Heart left ventricle (tissue), 13 donors: Measurements from ENCODE around the gene ANGPTL5.

ENCODE experiments used
- CTCF ChIP-seq, 12 donors: fragments of 200-600 bp; sonication (generic) in 4 of 12; IDR thresholded peaks; one replicate each; pipeline versions ENCODE4 v1.5.0 to v1.8.0; 2018 to 2022; ENCODE audit warnings: antibody characterized with exemption in 12 of 12, mild to moderate bottlenecking in 5 of 12
- POLR2A ChIP-seq, 2 donors: fragments of 450-650 bp; IDR thresholded peaks; one replicate each; pipeline ENCODE4 v1.6.1; 2017; ENCODE audit warnings: antibody characterized with exemption in 2 of 2, mild to moderate bottlenecking in 2 of 2, moderate library complexity in 2 of 2
- donor health status: ischemic (EF 13 %, LVEDD 7.1; RV severe dilation, severe dysfunction).
- donor health status: DM: no; HTN: yes; CAD: no.
- donor health status: DM: no; HTN: no; CAD: no.
- donor health status: ischemic (EF 25% LVEDD 6.9; RV normal size, moderate dysfunction).
- donor health status: ischemic (EF 25% LVEDD 5.7; RV mildly dilated, moderate dysfunction).
- donor health status: ischemic (EF 35%, LVEDD 5.7; RV mildly dilated, moderate dysfunction).
- donor health status: nonischemic (EF 11% LVEDD 7.7; RV severe dilation, severe dysfunction).
- donor health status: DM: yes; HTN: yes; CAD: no.
- donor health status: PGD.
- donor health status: ischemic (EF 29% LVEDD 5.4; RV normal size, mild dysfunction).
- donor health status: nonischemic (EF 23%, LVEDD 6.1; RV moderate dilation, normal function).

- TF ChIP-seq CTCF (IDR thresholded peaks at IDR 0.05) (no peak), POLR2A (IDR thresholded peaks at IDR 0.05) (no peak)
Observed at GRCh38 chr11:101864098-101864497, 52.2 kb downstream of the ANGPTL5 start.
